Measurements from ENCODE around the gene CDH3.

The CDH3 gene

GRCh38 chr16:68644715-68645493 lies at the start of gene CDH3:
TSS of gene CDH3 (plus strand) at chr16:68645310. CDS start at chr16:68645380, 70 bp downstream.
- peak in 1 of 2 donors; percentile 11 for DNase-seq

DNA sequence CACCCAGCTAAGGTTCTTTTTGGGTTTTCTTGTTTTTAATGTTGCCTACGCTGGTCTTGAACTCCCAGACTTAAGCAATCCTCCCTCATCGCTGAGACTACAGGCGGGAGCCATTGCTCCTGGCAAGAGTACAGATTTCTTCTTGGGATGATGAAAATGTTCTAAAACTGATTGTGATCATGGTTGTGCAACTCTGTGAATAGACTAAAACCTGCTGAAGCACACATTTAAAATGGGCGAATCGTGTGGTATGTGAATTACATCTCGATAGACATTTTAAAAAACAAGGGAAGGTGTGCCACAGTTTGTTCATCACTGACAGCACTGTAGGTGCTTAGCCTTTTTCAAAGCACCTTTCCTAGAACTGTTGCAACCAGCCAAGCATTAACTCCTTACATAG lies 48.8 kb upstream of the CDH3 start:
- DNase-seq, result no peak

GRCh38 chr16:68599586-68599985 lies 45.5 kb upstream of the CDH3 start:
- no peak for DNase-seq

DNA sequence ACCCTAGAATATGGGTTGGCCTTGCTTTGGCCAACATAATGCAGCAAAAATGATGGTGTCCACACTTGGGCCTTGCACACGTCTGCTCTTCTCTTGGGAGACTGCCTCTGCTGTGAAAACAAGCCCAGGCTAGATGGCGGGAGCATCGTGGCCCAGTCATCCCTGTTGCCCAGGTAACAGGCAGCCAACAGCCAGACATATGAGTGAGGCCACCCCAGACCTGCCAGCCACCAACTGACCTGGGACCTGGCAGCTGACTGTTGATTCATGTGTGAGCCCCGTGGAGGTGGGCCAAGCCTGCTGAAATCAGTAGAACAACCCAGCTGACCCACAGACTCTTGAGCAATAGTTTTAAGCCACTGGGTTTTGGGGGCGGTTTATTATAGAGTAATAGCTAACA lies 39.4 kb upstream of the CDH3 start:
- DNase-seq, result no peak

- no peak for DNase-seq
Observed at GRCh38 chr16:68607443-68607842, 37.7 kb upstream of the CDH3 start.

DNA sequence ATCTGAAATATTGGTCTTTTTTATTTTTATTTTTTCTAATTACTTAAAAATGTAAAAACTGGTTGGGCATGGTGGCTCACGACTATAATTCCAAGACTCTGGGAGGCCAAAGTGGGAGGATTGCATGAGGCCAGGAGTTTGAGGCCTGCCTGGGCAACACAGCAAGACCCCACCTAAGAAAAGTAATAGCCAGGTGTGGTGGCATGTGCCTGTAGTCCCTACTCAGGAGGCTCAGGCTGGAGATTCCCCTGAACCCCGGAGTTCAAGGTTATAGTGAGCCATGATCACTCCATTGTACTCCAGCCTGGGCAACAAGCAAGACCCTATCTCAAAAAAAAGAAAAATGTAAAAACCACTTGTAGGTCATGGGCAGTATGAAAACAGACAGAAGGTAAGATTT lies 36.8 kb upstream of the CDH3 start:
- no peak for DNase-seq

- no peak for DNase-seq
Observed at GRCh38 chr16:68612996-68613395, 32.1 kb upstream of the CDH3 start.

GRCh38 chr16:68617734-68618133 lies 27.4 kb upstream of the CDH3 start:
- DNase-seq, result no peak

DNA sequence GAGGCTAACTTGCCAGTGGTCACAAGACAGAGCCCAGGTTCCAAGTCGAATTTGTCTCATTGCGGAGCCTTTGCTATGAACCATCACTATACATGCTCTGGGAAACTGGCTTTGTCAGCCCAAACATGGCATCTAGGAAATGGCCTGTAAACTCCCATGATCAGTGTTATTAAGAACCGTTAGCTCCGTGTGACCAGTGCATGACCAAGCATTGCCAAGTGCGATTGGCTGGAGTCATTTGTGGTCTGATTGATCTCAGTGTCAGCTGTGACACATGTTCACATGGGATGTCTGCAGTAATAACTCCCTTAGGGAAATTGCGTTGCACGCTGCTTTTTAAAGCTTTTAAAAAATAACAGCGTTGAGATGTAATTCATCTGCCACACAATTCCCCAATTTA lies 18.6 kb upstream of the CDH3 start:
- no peak for DNase-seq

GRCh38 chr16:68627951-68628425 lies 17.1 kb upstream of the CDH3 start:
- no peak for DNase-seq

DNA sequence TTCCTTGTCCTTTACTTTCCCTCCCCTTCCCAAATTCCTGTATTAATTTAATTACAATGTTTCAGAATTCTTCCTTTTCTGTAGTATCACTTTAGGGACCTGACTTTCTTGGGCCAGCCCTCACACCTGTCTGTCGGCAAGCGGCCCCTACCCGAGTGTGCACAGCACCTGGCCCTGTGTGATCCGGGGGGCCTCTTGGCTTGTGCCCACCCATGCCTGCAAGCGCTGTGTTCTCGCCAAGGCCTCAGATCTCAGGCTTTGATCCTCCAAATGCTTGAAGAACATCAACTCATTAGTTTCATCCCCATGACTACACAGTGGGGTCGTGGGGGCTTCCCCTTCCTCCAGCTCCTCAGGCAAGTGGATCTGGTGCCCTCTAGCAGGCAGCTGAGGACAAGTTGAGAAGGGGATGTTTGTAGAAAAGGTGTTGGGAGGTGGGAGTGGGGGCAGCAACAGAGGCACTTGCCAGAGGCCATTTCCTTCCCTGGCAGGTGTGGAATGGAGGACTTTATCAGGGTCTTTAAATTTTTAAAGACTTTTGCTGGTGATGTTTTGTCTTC lies 15.7 kb upstream of the CDH3 start:
- DNase-seq, result no peak

- no peak for DNase-seq
Observed at GRCh38 chr16:68636064-68636560, 9.0 kb upstream of the CDH3 start.

DNA sequence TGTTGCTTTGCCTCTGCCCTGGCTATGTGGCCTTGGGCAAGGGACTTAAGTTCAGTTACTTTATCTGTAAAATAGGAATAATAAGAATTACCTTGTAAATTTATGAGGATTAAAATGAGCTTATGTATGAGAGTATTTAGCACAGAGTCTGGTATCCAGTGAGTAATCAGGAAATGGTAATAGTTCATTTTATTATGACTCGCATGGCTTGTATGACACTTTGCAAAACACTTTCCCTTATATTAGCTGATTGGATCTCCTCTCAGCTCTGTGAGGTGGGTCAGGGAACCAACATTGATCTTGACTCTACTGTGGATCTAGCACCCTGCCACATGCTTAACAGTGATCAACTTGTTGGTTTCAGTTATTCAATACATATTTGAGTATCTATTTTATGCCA lies 8.3 kb upstream of the CDH3 start:
- DNase-seq, result no peak

DNA sequence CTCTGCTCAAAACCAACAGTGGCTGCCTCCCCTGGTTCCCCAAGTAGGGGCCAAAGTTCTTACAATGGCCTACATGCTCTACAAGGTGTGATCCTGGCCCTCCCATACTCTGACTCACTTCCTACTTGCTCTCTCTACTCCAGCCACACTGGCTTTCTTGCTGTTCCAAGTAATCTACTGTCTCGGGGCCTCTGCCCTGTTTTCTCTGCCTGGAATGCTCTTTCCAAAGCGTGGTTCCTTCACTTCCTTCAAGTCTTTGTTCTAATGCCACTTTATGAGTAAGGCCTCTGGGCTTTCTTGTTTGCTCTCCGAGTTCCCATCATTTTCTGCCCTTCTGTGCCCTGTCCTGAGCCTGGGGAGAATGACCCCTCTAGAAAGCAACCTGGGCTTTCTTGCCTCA lies 4.1 kb upstream of the CDH3 start:
- no peak for DNase-seq

- no peak for DNase-seq
Observed at GRCh38 chr16:68642047-68642435, 3.1 kb upstream of the CDH3 start.

GRCh38 chr16:68642436-68643101 lies 2.5 kb upstream of the CDH3 start:
- no peak for DNase-seq

DNA sequence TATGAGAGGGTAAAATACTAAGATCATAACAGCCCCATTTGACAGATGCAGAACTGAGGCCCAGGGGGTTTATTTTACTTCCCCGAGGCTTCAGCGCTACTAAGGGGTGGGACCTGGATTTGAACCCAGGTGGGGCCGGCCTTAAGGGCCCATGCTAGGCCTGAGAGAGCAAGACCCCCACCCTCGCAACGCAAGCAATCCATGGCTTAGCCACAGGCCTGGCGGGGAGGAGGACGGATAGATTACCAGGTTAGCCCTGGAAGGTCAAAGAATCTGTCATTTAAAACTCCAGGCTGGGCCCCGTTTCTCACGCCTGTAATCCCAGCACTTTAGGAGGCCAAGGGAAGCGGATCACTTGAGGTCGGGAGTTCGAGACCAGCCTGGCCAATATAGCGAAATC lies 1.9 kb upstream of the CDH3 start:
- no peak for DNase-seq

DNA sequence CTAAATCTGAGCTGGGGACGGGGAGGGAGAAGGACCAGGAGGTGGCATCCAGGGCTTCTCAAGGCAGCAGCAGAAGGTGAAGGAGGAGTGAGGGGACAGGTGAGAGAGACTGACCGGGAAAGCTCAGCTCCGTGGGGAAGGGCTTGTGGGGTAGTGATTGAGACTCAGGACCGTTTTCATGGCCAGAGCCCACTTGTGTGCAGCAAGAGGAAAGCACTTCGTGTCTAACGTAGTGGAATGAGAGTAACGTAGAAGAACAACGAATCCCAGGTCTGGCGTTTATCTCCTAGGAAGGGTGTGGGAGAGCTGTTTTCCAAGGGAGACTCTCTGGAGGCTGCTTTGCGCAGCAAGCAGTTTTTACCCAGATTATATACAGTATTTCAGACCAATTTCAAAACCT lies 1.3 kb upstream of the CDH3 start:
- no peak for DNase-seq

GRCh38 chr16:68644296-68644695 lies 814 bp upstream of the CDH3 start:
- no peak for DNase-seq

GRCh38 chr16:68645494-68646388 lies 631 bp downstream of the CDH3 start:
- DNase-seq, result no peak

GRCh38 chr16:68646953-68647659 lies 2.0 kb downstream of the CDH3 start:
- no peak for DNase-seq

DNA sequence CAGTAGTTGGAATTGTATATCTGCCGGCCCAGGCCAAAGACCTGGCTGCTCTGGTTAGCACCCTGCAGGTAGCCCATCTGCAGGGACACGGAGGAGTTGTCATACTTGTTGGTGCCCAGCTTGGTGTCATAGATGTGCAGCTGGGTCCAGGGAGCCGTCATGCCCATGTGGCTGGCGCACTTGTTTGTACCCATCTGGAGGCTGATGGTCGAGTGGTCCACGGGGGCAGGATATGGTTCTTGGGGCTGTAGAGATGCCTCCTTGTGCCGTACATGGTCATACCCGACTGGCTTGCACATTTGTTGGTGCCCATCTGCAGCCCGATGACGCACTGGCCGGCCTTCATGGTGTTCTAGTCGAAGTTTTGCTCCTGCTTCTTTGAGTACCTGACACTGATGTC lies 6.0 kb downstream of the CDH3 start:
- no peak for DNase-seq

Data from CD4-positive, alpha-beta T cell treated with Interleukin-4 for 1 hour (primary cell).